Nephron (organoid): Measurements from ENCODE around the gene ARL2.
A peak's percentile ranks its signal among the peaks of the same experiment; 100 is the strongest.

Source experiments
- H3K27ac Mint-ChIP-seq, 3 experiments: 2 replicates each; pipeline ENCODE4 v1.8.0; 2020; ENCODE audit warnings: mixed read lengths in 3 of 3, mild to moderate bottlenecking in 2 of 3, moderate library complexity in 1 of 3
- H3K27me3 Mint-ChIP-seq: 2 replicates; pipeline ENCODE4 v1.8.0; 2021; ENCODE audit warnings: low read depth, mild to moderate bottlenecking, moderate library complexity, mixed read lengths
- H3K36me3 Mint-ChIP-seq: 2 replicates; pipeline ENCODE4 v1.8.0; 2020; ENCODE audit warnings: low read depth, mixed read lengths
- H3K4me1 Mint-ChIP-seq: 2 replicates; pipeline ENCODE4 v1.8.0; 2020; ENCODE audit warnings: mixed read lengths
- H3K4me3 Mint-ChIP-seq, 3 experiments: 2 replicates each; pipeline ENCODE4 v1.8.0; 2020; ENCODE audit warnings: mild to moderate bottlenecking in 3 of 3, mixed read lengths in 3 of 3, moderate library complexity in 2 of 3
- H3K9me3 Mint-ChIP-seq: 2 replicates; pipeline ENCODE4 v1.8.0; 2020; ENCODE audit warnings: mixed read lengths
- CTCF ChIP-seq, 3 experiments: fragments of 200-600 bp; sonication (generic); IDR thresholded peaks; one replicate each; pipeline ENCODE4 v1.5.0; 2021; ENCODE audit warnings: antibody characterized with exemption in 3 of 3; ENCODE audit not compliant: unreplicated experiment in 3 of 3

ARL2 gene

DNA sequence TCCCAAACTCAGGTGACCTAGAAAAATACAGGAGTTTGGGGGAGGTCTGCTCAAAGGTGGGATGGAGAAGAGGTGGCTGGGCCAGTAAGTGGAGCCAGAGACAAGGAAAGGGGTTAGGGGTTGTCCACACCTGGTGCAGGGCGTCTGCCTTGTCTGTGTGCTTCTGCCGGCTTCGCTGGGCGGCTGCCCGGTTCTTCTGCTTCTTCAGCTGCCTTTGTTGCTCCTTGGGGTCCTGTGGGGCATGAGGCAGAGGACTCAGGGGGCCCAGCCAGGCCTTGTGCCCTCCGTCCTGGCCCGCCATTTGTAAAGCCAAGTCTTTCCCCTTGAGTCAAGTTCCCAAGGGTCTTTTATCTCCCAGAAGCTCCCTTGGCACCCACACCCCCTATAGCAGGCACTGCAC, 19.6 kb upstream of the ARL2 start:
- Mint-ChIP-seq H3K4me3 (no peak overlapping the region), H3K4me1 (peaks cover 33% of the 10 kb centered on the region), H3K36me3 (no peaks in the 10 kb centered on the region), H3K27ac (no peak overlapping the region), H3K9me3 (no peaks in the 10 kb centered on the region), H3K27me3 (no peaks in the 10 kb centered on the region)
- no peak for TF ChIP-seq CTCF (IDR thresholded peaks at IDR 0.05; ENCODE audit: unreplicated experiment in 3 of 3)

- peak overlapping the region in 2 of 3 experiments; percentile 31 to 39 for H3K4me3 Mint-ChIP-seq
- TF ChIP-seq CTCF (IDR thresholded peaks at IDR 0.05; ENCODE audit: unreplicated experiment in 3 of 3), result no peak
- H3K36me3 Mint-ChIP-seq, result no peaks in the 10 kb centered on the region
- H3K27ac Mint-ChIP-seq, result peak overlapping the region in 2 of 3 experiments; percentile 75 to 88
- no peaks in the 10 kb centered on the region for H3K9me3 Mint-ChIP-seq
- peaks cover 23% of the 10 kb centered on the region for H3K4me1 Mint-ChIP-seq
- no peaks in the 10 kb centered on the region for H3K27me3 Mint-ChIP-seq
Measured at GRCh38 chr11:64996327-64996709, 17.6 kb upstream of the ARL2 start.

DNA sequence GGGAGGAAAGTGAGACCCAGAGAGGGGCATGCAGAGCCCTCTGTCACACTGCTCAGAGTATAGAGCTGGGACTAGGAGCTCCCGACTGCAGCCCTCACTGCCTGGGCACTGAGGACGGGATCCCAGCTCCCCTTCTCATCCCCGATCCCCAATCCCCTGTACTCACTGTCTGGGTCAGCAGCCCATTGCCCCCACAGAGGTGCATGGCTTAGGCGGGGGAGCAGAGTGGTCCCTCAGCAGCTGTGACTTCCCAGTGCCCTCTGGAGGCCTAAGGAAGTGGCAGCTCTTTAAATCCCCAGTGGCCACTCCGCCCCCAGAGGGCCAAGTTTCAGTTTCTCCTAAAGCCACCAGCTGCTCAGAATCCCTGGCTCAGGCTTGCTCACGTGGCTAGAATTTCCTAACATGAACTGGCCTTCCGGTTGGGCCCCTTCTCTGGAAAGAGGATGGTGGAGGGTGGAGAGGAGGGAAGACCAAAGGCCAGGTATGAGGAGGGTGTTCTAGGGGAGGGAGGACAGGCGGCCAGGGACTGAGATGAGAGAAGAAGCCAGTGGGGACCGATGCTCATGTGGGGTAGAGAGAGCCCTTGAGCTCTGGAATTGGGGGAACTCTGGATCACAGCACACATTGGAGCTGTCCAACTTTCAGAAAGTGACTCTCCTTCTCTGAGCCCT, 17.1 kb upstream of the ARL2 start, which contains the start of gene BATF2:
BATF2 (minus strand) TSS at position 262 of the 671 bp plus-strand sequence; CDS start at position 205, 57 bp downstream.
- H3K27me3 Mint-ChIP-seq, result no peaks in the 10 kb centered on the region
- peak; percentile 26 to 53 (median 43) for TF ChIP-seq CTCF (IDR thresholded peaks at IDR 0.05; ENCODE audit: unreplicated experiment in 3 of 3)
- H3K4me1 Mint-ChIP-seq, result peaks cover 18% of the 10 kb centered on the region
- H3K27ac Mint-ChIP-seq, result peak within 1 kb of the TSS in 2 of 3 experiments; percentile 75 to 88
- H3K36me3 Mint-ChIP-seq, result no peaks in the 10 kb centered on the region
- H3K9me3 Mint-ChIP-seq, result no peaks in the 10 kb centered on the region
- peak within 1 kb of the TSS in 2 of 3 experiments; percentile 31 to 39 for H3K4me3 Mint-ChIP-seq

DNA sequence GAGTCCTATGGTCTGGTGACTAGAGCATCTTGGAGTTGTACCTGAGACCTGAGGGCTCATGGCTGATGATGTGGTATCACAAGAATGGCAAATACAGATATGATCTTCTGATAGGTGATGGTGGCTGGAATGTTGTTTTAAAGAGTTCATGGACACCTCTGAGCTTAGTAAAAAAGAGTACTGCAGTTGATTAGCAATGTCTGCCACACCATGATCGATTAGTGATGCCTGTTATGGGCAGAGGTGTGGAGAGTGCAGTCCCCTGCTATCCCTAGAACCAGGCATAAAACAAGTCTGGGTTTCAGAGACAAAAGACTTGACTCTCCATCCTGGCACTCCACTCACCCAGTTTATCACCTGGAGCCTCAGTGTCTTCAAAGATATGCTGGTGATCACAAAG, 15.8 kb upstream of the ARL2 start:
- Mint-ChIP-seq H3K9me3 (no peaks in the 10 kb centered on the region), H3K36me3 (no peaks in the 10 kb centered on the region), H3K4me1 (peaks cover 18% of the 10 kb centered on the region), H3K27me3 (peaks cover under 1% of the 10 kb centered on the region), H3K27ac (peak overlapping the region in 2 of 3 experiments; percentile 20 to 89), H3K4me3 (no peak overlapping the region)
- no peak for TF ChIP-seq CTCF (IDR thresholded peaks at IDR 0.05; ENCODE audit: unreplicated experiment in 3 of 3)

- H3K4me1 Mint-ChIP-seq, result peaks cover 18% of the 10 kb centered on the region
- H3K27ac Mint-ChIP-seq, result peak overlapping the region; percentile 20 to 89 (median 55)
- H3K9me3 Mint-ChIP-seq, result no peaks in the 10 kb centered on the region
- TF ChIP-seq CTCF (IDR thresholded peaks at IDR 0.05; ENCODE audit: unreplicated experiment in 3 of 3), result no peak
- no peaks in the 10 kb centered on the region for H3K36me3 Mint-ChIP-seq
- peaks cover 3% of the 10 kb centered on the region for H3K27me3 Mint-ChIP-seq
- H3K4me3 Mint-ChIP-seq, result no peak overlapping the region
Measured at GRCh38 chr11:64998690-64999431, 15.1 kb upstream of the ARL2 start.
